DMS 273 (cell line): ENCODE results near the gene WWTR1.

Source experiments
- DNase-seq: peaks from one replicate; lab custom pipeline; 2025; ENCODE audit not compliant: unreplicated experiment; lab: John Stamatoyannopoulos, UW

WWTR1 gene

DNA sequence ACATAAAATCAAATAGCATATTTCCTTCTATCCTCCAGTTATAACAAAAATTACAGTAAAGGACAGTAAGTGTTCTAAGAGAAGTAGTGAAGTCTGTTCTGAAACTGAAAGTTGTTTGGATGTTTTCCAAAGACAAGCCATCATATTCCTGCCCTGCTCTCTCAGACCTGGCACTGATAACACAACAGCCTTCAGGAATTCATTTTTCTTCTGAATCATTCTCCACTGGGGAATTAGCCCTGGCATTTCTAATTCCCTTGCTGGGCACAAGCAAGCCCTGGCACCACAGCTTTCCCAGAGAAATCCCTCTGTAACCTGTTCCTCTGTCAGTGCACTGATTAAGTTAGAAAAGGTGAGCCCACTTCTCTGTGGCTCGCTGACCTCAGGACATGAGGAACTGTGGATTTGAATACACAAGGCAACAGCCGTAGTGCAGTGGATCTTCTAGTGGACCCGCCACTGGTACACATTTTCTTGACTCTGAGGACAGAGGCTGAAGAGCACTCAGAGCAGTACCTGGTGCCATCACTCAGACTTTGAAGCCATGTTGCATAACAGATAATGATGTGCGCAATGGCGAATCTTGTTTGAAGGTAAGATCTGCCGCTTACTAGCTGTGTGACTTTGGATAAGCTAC lies 61.6 kb downstream of the WWTR1 start:
- peak; percentile 35 for DNase-seq

DNA sequence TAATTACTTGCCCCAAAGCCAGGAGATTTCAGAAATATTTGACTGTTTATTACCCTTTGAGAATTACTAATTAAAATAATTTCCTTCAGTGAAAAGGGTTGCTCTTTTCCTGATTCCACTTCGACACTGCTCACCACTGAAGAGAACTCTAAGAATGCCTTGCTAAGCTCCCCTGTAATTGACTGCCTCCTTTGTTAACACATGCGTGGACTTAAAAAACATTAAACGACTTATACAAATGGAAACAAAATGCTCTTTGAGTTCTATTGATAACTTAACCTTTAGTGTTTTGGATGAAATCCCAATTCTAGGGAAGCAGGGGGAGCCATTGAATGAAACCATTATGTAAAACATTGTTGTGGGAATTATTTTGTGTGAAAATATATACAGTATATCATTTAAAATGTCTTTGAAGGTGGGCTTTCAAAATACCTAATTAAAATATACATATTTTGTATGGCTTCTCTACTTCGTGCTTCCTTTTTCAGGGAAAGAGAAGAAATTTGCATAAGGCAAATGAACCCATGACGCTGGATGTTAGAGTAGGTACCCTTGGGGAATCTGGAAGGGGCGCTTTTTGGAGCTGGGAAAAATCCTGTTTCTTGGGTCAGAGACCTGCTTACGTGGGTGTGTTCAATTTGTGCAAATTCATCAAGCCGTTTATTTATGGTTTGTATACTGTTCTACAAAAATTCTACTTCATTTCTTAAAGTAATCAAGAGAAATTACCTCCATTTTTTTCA lies 64.2 kb downstream of the WWTR1 start:
- no peak for DNase-seq

DNA sequence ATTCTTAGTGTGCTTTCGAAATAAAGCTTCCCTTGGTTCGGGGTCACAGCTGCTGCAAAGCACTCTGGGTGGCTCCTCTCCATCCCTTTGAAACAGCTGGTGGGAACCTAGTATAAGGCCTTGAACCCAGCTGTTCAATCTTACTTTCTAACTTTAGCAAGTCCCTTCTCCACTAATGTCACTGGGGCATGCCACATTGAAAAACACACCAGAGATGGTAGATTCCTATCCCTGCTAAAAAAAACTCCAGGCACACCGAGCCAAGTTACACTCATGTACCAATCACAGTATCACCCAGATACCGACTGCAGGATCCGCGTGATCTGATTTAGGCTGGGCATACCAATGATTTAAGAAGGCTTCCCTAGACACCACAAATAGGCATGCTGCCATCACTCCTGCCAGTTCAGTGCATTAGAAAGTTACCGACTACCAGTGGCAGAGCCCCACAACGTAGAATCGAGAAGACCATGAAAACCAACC lies 65.0 kb downstream of the WWTR1 start:
- peak; percentile 73 for DNase-seq

DNA sequence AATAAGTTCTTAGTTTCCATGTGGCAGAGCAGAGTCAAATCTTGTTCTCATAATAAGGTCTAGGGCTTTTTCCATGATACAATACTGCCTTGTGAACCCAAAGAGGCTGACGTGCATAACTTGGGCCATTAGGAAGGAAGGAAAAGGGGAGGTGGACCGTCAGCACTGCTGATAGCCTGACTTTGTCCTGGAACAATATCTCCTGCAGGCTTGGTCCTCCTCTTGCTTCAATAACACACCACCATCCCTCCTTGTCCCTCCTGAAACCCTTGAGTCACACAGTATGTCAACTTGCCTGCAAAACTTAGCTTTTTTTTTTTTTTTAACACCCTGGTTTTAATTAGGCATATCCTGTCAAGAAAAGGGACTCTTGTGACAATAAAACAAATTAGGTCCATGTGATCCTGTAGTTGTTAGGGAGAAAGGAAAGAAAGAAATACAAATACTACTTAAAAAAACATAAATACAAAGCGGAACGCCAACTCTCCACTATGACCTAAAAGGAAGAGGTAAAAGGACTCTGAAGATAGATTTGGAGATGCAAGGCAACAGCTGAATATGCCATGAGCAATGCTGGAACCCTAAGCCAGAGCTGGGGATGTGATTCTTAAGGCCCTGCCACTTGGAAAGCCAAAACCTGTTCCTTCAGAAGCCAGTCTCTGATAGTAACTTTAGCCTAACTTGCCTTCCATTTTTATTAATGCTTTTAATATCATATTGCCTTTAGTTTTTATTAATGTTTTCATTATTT lies 67.0 kb downstream of the WWTR1 start:
- DNase-seq = no peak

- DNase-seq = no peak
Measured at GRCh38 chr3:149589332-149589731, 68.5 kb downstream of the WWTR1 start.

DNA sequence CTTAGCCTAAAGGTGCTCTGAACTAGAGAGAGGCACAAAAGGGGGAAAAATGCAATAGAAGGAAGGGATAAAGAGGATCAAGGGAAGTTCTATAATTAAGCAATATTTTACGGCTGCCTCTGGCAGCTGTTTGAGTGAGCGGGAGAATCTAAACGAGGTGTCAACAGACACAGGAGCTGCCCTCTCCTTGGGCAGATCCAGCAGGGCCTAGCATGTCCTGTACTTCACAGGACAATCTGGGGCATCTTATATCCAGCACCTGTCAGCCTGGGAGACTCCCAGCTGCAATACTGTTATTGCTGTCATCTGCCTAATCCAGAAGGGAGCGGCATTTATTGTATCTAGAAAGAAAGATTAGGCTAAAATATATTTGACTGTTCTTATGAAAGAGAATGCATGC lies 68.9 kb downstream of the WWTR1 start:
- DNase-seq = peak; percentile 60

GRCh38 chr3:149587383-149587782 lies 70.4 kb downstream of the WWTR1 start:
- no peak for DNase-seq

DNA sequence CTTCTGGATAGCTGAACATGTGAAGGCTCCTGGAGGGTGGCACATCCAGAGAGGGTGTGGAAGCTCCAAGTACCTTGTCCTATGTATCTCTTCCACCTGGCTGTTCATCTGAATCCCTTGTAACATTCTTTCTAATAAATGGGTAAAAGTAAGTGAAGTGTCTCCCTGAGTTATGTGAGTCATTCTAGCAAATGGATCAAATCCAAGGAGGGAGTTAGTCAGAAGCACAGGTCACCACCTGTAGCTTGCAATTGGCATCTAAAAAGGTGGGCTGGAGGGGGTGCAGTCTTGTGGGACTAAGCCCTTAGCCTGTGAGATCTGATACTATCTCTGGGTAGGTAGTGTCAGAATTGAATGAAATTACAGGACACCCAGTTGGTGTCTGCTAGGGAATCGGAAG lies 71.0 kb downstream of the WWTR1 start:
- DNase-seq = peak; percentile 19

DNA sequence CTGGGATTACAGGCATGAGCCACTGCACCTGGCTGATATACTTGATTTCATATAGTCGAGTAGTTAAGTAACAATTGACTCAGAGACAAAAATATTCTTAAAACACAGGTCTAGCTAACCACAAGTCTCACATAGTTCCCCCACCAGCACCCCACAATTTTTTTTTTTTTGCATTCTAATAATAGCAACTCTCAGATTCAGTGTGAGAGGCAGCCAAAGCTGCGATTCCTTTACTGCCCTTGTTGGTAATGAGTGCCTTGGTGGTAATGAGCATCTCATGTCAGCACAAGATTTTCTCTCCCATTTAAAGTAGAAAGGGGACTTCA lies 72.5 kb downstream of the WWTR1 start:
- DNase-seq = no peak

GRCh38 chr3:149583921-149584635 lies 73.7 kb downstream of the WWTR1 start:
- no peak for DNase-seq

- no peak for DNase-seq
Measured at GRCh38 chr3:149582395-149582794, 75.4 kb downstream of the WWTR1 start.

DNA sequence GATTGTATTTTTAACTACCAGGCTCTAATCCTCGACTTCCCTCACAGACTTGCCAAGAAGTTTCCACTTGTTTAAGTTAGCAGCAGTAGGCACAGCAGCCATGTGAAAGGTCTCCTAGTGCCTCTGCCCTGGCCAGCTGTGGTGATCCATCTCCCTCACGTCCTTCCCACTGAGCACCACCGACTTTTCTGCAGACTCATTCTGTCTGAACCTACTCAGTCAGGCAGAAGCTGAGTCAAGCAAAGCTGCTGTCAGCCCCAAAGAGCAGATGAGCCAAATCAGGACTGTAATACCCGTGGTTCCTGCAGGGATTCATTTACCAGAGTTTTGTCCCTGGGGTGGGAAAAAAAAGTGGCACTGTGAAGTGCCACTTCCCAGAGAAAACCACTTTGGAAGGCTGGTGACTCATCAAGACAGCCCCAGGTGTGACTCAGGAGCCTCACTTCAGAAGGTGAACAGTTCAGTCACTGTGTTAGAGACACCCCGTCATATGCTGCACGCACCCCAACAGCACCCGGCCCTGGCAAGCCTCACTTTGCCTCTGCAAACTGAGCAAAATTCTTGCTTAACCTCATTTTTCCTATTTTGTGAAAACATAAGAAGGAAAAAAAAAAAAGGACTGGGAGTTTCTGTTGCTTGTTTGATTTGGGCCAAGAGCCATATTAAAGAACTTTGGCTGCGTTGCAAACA lies 76.0 kb downstream of the WWTR1 start:
- DNase-seq = peak; percentile 89

DNA sequence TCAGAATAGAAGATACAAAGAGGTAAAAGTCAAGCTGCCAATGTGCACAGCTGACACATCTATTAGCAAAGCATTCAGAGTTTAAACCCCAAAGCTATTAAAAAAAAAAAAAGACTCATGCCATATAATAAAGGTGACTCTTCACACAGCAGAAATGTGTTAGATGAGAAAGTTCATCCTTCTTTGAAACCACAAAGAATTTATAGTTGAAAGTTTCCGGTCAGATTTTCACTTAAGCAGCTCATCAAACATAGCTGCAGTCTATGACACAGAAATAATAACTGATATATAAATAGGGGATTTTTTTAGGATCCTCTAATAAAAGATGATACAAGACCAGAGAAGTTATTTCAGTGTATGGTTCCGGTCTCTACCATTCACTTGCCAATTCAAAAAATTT lies 76.6 kb downstream of the WWTR1 start:
- no peak for DNase-seq

DNA sequence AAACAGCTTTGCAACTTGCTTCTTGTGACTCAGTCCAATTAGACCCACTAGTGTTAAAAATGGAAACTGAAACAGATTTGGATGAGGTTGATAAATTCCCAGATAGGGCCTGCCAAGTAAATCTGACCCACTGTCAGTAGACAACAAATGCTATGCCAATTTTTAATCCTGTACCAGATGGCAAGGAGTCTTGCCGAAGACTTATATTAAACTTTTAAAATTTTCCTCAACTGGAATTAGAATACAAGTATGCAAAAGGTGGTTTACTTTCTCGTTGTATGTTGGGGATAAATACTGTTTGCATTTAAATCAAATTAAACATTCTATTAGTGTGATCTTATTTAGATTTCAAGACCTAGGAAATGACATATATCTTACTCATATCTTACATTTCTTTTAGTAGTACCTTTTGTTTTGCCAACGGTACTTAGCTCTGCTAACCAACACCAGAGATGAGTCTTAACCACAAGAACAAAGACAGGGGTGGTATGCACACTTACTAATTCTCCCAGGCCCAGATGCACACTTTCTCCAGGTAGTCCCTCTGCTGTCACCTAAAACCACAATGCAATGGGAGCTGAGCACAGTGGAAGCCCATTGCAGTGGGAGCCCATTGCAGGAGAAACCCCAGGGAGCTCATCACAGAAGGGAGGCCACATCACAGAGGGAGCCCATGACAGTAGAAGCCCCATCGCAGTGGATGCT lies 77.8 kb downstream of the WWTR1 start:
- DNase-seq = peak; percentile 87

DNA sequence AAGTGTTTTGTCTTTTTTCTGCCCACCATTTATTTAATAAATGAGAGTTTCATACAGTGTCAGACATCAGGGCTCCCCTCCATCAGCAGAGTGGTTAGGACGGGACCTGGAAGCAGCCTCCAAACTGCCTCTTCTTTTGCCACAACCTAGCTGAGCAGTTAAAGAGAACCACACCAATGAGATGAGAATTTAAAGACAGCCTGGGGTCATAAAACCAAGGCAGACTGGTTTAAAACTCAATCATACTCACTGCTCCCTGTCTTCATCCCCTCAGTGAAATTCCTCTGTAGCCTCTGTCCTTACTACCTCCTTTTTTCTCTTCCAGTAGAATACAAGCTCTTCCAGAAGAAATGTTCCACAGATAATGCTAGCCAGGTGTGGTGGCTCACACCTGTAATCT lies 78.7 kb downstream of the WWTR1 start:
- peak; percentile 33 for DNase-seq

DNA sequence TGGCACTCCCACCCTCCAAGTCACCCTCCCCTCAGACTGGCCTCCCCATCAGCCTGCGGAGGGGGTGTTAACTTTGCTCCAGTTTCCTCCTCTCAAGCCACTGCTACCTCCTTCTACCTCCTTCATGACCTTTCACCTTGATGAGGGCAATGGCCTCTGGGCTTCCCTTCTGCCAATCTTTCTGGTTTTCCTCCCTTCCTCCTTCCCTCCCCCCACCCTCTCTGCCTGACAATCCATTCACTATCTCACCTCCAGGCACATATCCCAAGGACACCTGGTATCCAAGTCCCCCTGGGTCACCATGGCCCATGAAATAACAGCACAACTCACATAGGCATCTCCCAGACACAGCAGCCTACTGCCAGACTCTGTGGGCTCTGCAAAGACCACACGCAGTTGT lies 80.0 kb downstream of the WWTR1 start:
- no peak for DNase-seq

DNA sequence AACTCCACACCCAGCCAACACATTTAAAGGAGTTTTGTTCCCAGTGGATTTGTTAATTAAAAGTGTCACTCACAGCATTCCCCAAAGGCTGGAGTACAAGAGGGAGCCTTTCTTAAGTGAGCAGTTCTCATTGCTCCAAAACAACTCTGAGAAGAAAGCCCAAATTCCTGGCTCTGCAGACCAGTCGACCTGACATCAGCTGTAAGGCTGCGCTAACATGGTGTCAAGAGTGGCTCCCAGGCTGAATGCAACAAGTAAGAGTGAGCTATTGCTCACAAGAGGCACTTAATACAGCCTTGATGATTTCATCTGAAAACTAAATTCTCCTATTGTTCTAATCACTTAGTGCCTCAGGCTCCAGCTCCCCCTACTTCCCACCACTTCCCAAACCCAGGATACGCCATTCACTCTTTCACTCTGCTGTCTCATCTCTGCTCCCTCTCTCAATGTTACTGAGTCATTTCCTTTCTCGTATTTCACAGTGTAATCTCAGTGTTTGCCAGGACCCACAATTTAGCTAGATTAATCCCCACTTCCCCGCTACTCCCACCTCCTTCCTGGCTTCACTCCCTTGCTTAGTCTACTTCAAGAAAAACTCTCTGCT lies 81.8 kb downstream of the WWTR1 start:
- peak; percentile 79 for DNase-seq

- DNase-seq = peak; percentile 90
Measured at GRCh38 chr3:149575213-149575960, 82.4 kb downstream of the WWTR1 start.

- no peak for DNase-seq
Measured at GRCh38 chr3:149572796-149573414, 84.9 kb downstream of the WWTR1 start.
